Aorta (tissue), 5 donors: ENCODE results near the gene AGL. TPM values are rescaled to one million over a fixed set of nuclear protein-coding genes. Genes with fewer than 3 reads are reported as not detected.
"Not testable (repeated sequence)": the region's sequence is repeated elsewhere in the genome, so short reads cannot be mapped to it uniquely, and the experiment has no call there.

Experiments
- ATAC-seq: fragments of 200-7000 bp; cut with Tn5 transposase; one replicate; pipeline ENCODE4 v1.9.1; 2022; ENCODE audit warnings: moderate library complexity; ENCODE audit not compliant: low FRiP score
- DNase-seq, 2 donors: peaks; one replicate each; pipeline ENCODE4 v3.0.0-alpha.2; 2020
- H3K27ac ChIP-seq, 2 donors: one replicate each; pipeline ENCODE4 v1.5.1; 2013; ENCODE audit warnings: low read length in 2 of 2, mild to moderate bottlenecking in 2 of 2, moderate library complexity in 2 of 2, control low read depth in 1 of 2, inconsistent platforms in 1 of 2, low read depth in 1 of 2
- H3K27me3 ChIP-seq, 2 donors: one replicate each; pipeline ENCODE4 v1.6.1; 2013; ENCODE audit warnings: control low read depth in 1 of 2, low read length in 1 of 2, mild to moderate bottlenecking in 1 of 2, moderate library complexity in 1 of 2; ENCODE audit not compliant: insufficient read depth in 2 of 2, control insufficient read depth in 1 of 2
- H3K36me3 ChIP-seq, 2 donors: one replicate each; pipeline ENCODE4 v1.6.1; 2013; ENCODE audit warnings: control low read depth in 1 of 2, low read length in 1 of 2, mild to moderate bottlenecking in 1 of 2; ENCODE audit not compliant: insufficient read depth in 2 of 2, control insufficient read depth in 1 of 2
- H3K4me1 ChIP-seq, 2 donors: one replicate each; pipeline ENCODE4 v1.6.1; 2013; ENCODE audit warnings: low read length in 2 of 2, control low read depth in 1 of 2, mild to moderate bottlenecking in 1 of 2, moderate library complexity in 1 of 2; ENCODE audit not compliant: insufficient read depth in 2 of 2, control insufficient read depth in 1 of 2
- H3K4me3 ChIP-seq, 2 donors: one replicate each; pipeline ENCODE4 v1.5.1; 2013; ENCODE audit warnings: low read length in 2 of 2, control low read depth in 1 of 2, mild to moderate bottlenecking in 1 of 2
- H3K9me3 ChIP-seq: one replicate; pipeline ENCODE4 v1.6.1; 2013; ENCODE audit warnings: mild to moderate bottlenecking, low read length; ENCODE audit not compliant: control insufficient read depth
- WGBS, 2 donors: extraction: QIAGEN DNeasy Blood & Tissue Kit; methylation state at CpG; one replicate each; pipeline ENCODE4 v1.1.7; 2013; 5-methylcytosine and 5-hydroxymethylcytosine counted together
- intact Hi-C, 2 donors: fragments of 100-400 bp; cut with DNase I; formaldehyde crosslinking; loops; one replicate each; pipeline versions ENCODE4 v1.14.2 to v1.15.0; 2022
- polyA plus RNA-seq, 2 donors: library from polyadenylated mRNA; stranded (reverse); fragments of 200-250 nt; gene quantifications; one replicate each; pipeline ENCODE4 v1.2.3, GENCODE V29; 2013
- total RNA-seq, 2 donors: library from RNA; stranded (reverse); fragmentation: NEBNext Ultra II Directional; extraction: Animal tissue kit (Norgen Biotek cat#: 25700); gene quantifications; one replicate each; pipeline ENCODE4 v1.2.1, GENCODE V29; 2021
- donor health status: healthy with polysubstance abuse.
- donor health status: Bipolar disorder and iron deficiency.
- donor health status: DM: no; HTN: no; CAD: no.
- donor health status: DM: no; HTN: no; CAD: no.
- donor health status: DM: yes; HTN: yes; CAD: no.

Gene AGL
- total and polyA plus RNA-seq, 4 donors, result 7.3 to 19.6 (median 16.4) TPM

DNA sequence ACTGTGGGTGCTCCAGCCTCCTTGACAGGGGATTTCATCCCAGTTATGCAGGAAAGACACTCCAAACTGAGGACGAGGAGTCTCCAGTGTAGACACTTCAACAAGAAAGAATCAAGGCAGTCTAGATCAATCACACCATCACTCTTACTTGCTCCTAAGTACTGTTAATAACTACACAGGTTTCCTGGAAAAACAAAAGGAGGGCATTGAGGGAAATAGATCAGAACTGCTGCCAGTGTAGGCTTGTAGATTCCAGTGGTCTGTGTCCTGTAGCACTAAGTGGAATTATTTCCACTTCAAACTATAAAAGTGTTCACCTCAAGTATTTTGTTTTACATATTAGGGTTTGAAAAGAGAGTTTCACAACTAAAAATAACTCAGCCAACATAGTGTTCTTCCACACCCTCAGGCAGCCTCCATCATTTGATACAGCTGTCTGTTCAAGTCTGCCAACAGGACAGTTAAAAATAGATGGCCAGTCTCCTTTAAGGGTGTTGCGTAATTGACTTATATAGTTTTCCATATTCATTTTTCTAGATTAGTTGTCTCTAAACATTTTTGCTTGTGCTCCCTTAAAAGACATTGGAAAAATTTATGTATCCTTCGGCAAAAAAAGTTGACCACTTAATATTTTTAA lies 32.0 kb upstream of the AGL start:
- Histone ChIP-seq H3K9me3 (no peaks in the 10 kb centered on the region), H3K4me1 (no peaks in the 10 kb centered on the region), H3K36me3 (no peaks in the 10 kb centered on the region), H3K27me3 (peaks cover 0 to 1% of the 10 kb centered on the region in 2 donors), H3K27ac (no peak overlapping the region), H3K4me3 (no peak overlapping the region)
- 88 to 89% methylated on average over 3 of the region's 3 CpGs for WGBS, 2 donors
- DNase-seq (no peak), ATAC-seq (no peak)
- intact Hi-C loops, result loop anchor here in 1 of 2 donors (10.0 kb wide), 1 partner anchor 647 kb away; no protein-coding TSS in a partner anchor

DNA sequence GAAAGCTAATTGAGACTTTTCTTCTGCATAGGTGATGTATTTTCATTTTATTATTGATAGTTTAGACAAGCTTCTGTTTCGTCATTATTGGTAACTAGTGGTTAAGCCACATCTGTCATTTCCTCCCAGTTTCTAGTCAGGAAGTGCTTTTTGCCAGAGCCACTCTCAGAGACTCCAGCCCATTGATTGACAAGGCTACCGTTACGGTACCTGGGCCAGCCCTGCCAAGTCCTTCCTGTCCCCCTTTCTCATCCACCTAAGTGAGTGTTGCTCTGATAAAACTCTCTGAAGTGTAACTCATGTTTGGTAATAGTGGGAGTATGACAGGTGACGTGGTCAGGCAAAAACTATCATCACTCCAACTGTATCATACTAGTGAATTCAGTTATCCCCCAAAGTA lies 29.6 kb upstream of the AGL start:
- intact Hi-C loops, result no loop called here
- H3K36me3 ChIP-seq, result no peaks in the 10 kb centered on the region
- H3K9me3 ChIP-seq, result no peaks in the 10 kb centered on the region
- ATAC-seq (no peak), DNase-seq (no peak)
- 51 to 55% methylated on average over 4 of the region's 4 CpGs for WGBS, 2 donors
- H3K27ac ChIP-seq, result no peak overlapping the region
- H3K27me3 ChIP-seq, result no peaks in the 10 kb centered on the region
- no peak overlapping the region for H3K4me3 ChIP-seq
- no peaks in the 10 kb centered on the region for H3K4me1 ChIP-seq

DNA sequence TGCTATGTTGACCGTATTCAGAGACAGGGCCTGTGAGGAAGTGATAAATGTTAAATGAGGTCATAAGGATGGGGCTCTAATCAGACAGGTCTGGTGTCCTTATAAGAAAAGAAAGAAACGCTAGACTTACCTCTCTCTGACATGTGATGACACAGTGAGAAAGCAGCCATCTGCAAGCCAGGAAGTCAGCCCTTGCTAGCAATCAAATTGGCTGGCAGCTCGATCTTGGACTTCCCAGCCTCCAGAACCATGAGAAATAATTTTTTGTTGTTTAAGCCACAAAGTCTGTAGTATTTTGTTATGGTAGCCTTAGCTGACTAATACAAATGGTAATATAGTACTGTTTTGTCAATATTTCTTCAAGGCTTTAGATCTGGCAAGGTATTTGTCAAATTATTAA lies 25.1 kb upstream of the AGL start:
- ATAC-seq (no peak), DNase-seq (no peak)
- Histone ChIP-seq H3K4me1 (no peaks in the 10 kb centered on the region), H3K27ac (no peak overlapping the region), H3K4me3 (no peak overlapping the region), H3K27me3 (no peaks in the 10 kb centered on the region), H3K9me3 (no peaks in the 10 kb centered on the region), H3K36me3 (no peaks in the 10 kb centered on the region)
- intact Hi-C loops, result no loop called here
- WGBS, 2 donors, result 89 to 93% methylated on average over 3 of the region's 3 CpGs

DNA sequence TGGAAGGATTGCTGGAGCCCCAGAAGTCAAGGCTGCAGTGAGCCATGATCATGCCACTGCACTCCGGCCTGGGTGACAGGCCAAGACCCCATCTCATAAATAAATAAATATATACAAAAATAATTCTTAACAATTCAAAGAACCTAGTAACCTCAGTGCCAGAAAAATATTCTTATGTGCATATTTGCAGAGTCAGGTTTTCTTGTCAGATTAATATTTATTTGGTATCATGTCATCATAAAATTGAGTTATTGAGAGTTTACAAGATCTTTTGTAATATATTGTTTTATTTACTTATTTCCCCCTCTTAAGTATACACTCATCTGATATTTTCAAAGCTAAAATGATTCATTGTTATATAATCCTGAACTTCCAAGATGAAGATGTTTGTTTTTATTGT lies 24.5 kb upstream of the AGL start:
- WGBS, 2 donors, result 83 to 86% methylated on average over 1 of the region's 1 CpG
- ATAC-seq, result no peak
- intact Hi-C loops, result no loop called here

DNA sequence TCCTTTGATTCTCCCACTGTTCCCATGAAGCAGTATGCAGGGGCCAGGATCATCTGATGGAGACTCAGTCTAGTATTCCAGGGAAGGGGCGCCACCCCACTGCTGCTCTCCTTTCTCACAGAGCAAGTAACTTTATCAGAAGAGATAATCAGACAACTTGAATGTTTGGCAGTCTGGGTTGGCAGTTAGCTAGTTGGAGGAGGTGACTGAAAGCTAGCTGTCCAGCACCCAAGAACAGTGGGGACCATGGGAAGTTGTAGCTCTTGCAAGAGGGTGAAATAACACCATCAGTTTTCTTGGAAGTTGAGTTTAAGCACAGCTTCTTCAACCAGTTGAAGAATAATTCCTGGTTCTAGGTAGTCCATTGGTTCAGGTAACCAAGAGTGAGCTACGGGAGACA lies 22.2 kb upstream of the AGL start:
- Histone ChIP-seq H3K9me3 (no peaks in the 10 kb centered on the region), H3K27ac (no peak overlapping the region), H3K27me3 (no peaks in the 10 kb centered on the region), H3K36me3 (no peaks in the 10 kb centered on the region), H3K4me3 (no peak overlapping the region), H3K4me1 (no peaks in the 10 kb centered on the region)
- ATAC-seq, result no peak
- intact Hi-C loops, result no loop called here
- no peak for DNase-seq
- WGBS, 2 donors, result 79 to 89% methylated on average over 2 of the region's 2 CpGs

More for the DNA sequence above, 24.5 kb upstream of the AGL start:
- H3K4me3 ChIP-seq, result no peak overlapping the region
- H3K27ac ChIP-seq, result no peak overlapping the region
- H3K36me3 ChIP-seq, result no peaks in the 10 kb centered on the region
- no peaks in the 10 kb centered on the region for H3K27me3 ChIP-seq
- H3K4me1 ChIP-seq, result no peaks in the 10 kb centered on the region
- H3K9me3 ChIP-seq, result no peaks in the 10 kb centered on the region
- no peak for DNase-seq

DNA sequence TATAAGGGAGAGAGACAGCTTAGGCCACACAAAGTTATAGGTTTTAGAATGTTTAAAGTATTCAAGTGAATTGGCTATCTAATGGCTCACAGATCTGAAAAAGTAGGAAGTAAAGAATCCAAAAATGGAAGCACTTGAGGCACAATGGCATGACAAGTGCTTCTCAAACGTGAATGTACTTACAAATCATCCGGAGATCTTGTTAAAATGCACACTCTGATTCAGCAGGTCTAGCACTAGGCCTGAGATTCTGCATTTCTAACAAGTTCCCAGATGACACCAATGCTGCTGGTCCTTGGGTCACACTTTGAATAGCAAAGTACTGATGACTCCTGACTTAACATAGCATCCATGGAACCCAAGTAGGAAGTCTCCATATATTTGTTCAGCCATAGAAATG lies 20.9 kb upstream of the AGL start:
- H3K36me3 ChIP-seq, result no peaks in the 10 kb centered on the region
- no peaks in the 10 kb centered on the region for H3K27me3 ChIP-seq
- intact Hi-C loops, result no loop called here
- H3K4me1 ChIP-seq, result no peaks in the 10 kb centered on the region
- ATAC-seq, result no peak
- H3K27ac ChIP-seq, result no peak overlapping the region
- no peak for DNase-seq
- WGBS, 2 donors, result 78 to 86% methylated on average over 2 of the region's 2 CpGs
- no peaks in the 10 kb centered on the region for H3K9me3 ChIP-seq
- H3K4me3 ChIP-seq, result no peak overlapping the region

DNA sequence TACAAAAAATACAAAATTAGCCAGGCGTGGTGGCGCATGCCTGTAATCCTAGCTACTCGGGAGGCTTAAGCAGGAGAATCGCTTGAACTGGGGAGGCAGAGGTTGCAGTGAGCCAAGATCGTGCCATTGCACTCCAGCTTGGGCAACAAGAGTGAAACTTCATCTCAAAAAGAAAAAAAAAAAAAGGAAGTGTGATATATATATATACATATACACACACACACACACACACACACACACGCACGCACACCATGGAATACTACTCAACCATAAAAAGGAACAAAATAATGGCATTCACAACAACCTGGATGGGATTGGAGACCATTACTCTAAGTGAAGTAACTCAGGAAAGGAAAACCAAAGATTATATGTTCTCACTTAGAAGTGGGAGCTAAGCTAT lies 16.2 kb upstream of the AGL start:
- intact Hi-C loops, ATAC-seq, H3K4me1 ChIP-seq, H3K9me3 ChIP-seq, H3K36me3 ChIP-seq, H3K27ac ChIP-seq, DNase-seq, H3K27me3 ChIP-seq, H3K4me3 ChIP-seq: not testable (repeated sequence)
- WGBS, 2 donors, result 88 to 96% methylated on average over 7 of the region's 7 CpGs

DNA sequence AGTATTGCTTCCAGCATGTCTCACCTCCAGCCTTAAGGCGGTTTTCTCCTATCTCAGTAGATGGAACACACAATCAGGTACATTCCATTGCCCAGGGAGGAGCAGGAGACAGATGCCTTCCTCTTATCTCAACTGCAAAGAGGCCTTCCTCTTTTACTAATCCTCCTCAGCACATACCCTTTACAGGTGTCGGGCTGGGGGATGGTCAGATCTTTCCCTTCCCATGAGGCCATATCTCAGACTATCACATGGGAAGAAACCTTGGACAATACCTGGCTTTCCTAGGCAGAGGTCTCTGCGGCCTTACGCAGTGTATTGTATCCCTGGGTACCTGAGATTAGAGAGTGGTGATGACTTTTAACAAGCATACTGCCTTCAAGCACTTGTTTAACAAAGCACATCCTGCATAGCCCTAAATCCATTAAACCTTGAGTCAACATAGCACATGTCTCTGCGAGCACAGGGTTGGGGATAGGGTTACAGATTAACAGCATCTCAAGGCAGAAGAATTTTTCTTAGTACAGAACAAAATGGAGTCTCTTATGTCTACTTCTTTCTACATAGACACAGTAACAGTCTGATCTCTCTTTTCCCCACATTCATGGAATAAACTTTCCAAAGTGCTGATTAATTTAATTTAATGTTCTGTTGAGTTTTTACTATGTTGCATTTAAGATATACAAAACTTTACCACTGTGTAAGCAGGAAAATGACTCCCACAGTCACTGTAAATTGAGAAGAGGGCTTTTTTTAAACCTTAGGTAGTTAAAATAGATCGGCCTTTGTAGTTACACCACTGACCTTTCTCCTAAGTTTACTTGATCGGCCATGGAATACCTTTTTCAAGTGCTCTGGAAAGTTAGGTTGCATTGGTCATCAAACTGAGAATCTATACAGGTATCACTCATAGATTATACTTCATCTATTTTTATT lies 13.7 kb upstream of the AGL start:
- H3K4me3 ChIP-seq, H3K4me1 ChIP-seq, ATAC-seq, intact Hi-C loops, H3K36me3 ChIP-seq, H3K9me3 ChIP-seq, H3K27ac ChIP-seq, DNase-seq, H3K27me3 ChIP-seq: not testable (repeated sequence)
- 76 to 84% methylated on average over 7 of the region's 7 CpGs for WGBS, 2 donors

DNA sequence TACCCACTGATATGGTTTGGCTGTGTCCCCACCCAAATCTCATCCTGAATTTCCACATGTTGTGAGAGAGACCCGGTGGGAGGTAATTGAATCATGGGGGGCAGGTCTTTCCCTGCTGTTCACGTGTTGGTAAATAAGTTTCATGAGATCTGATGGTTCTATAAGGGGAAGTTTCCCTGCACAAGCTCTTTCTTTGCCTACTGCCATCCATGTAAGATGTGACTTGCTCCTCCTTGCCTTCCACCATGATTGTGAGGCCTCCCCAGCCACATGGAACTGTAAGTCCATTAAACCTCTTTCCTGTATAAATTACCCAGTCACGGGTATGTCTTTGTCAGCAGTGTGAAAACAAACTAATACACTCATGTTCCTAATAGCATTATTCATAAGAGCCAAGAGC lies 9.8 kb upstream of the AGL start:
- H3K27me3 ChIP-seq, intact Hi-C loops: not testable (repeated sequence)

More for the DNA sequence above, 9.8 kb upstream of the AGL start:
- H3K4me1 ChIP-seq, DNase-seq, H3K36me3 ChIP-seq, ATAC-seq, H3K9me3 ChIP-seq, H3K27ac ChIP-seq, H3K4me3 ChIP-seq: not testable (repeated sequence)
- 67 to 91% methylated on average over 3 of the region's 3 CpGs for WGBS, 2 donors
